Progenitor cell of endocrine pancreas (in vitro differentiated cells): ENCODE measurements around the gene PALMD. TPM values are rescaled to one million over a fixed set of nuclear protein-coding genes. Genes with fewer than 3 reads are reported as not detected.

ENCODE experiments used
- DNase-seq: peaks from one replicate; pipeline ENCODE4 v3.0.0; 2021; ENCODE audit warnings: low spot score; ENCODE audit not compliant: unreplicated experiment
- H3K27ac Mint-ChIP-seq: 2 replicates; pipeline ENCODE4 v1.8.0; 2021; ENCODE audit warnings: mild to moderate bottlenecking, moderate library complexity, mixed read lengths
- H3K27me3 Mint-ChIP-seq: 2 replicates; pipeline ENCODE4 v1.8.0; 2021; ENCODE audit warnings: mixed read lengths
- H3K36me3 Mint-ChIP-seq: 2 replicates; pipeline ENCODE4 v1.8.0; 2022; ENCODE audit warnings: mixed read lengths; ENCODE audit not compliant: insufficient read depth
- H3K4me1 Mint-ChIP-seq: 2 replicates; pipeline ENCODE4 v1.8.0; 2021; ENCODE audit warnings: low read depth, mixed read lengths
- H3K4me3 Mint-ChIP-seq: 2 replicates; pipeline ENCODE4 v1.8.0; 2021; ENCODE audit warnings: low read depth, mild to moderate bottlenecking, moderate library complexity, mixed read lengths
- H3K9me3 Mint-ChIP-seq: 2 replicates; pipeline ENCODE4 v1.8.0; 2021; ENCODE audit warnings: low read depth, mixed read lengths
- total RNA-seq: library from RNA; stranded (reverse); gene quantifications from 2 replicates; pipeline ENCODE4 v1.2.1, GENCODE V29; 2021
- TF ChIP-seq, protein P1 (sequence below): fragments of 200-600 bp; sonication (generic); IDR thresholded peaks from one replicate; pipeline ENCODE4 v1.5.0; 2021; ENCODE audit warnings: antibody characterized with exemption, mild to moderate bottlenecking; ENCODE audit not compliant: unreplicated experiment

PALMD gene
- total RNA-seq, 1 donor from 2014 or later = 4.5 TPM

GRCh38 chr1:99726407-99726806 is 80.5 kb downstream of the PALMD start:
- Mint-ChIP-seq H3K27ac (no peak overlapping the region), H3K9me3 (no peaks in the 10 kb centered on the region), H3K36me3 (peaks cover 5% of the 10 kb centered on the region), H3K27me3 (no peaks in the 10 kb centered on the region), H3K4me3 (no peak overlapping the region), H3K4me1 (no peaks in the 10 kb centered on the region)
- TF ChIP-seq, protein P1, sequence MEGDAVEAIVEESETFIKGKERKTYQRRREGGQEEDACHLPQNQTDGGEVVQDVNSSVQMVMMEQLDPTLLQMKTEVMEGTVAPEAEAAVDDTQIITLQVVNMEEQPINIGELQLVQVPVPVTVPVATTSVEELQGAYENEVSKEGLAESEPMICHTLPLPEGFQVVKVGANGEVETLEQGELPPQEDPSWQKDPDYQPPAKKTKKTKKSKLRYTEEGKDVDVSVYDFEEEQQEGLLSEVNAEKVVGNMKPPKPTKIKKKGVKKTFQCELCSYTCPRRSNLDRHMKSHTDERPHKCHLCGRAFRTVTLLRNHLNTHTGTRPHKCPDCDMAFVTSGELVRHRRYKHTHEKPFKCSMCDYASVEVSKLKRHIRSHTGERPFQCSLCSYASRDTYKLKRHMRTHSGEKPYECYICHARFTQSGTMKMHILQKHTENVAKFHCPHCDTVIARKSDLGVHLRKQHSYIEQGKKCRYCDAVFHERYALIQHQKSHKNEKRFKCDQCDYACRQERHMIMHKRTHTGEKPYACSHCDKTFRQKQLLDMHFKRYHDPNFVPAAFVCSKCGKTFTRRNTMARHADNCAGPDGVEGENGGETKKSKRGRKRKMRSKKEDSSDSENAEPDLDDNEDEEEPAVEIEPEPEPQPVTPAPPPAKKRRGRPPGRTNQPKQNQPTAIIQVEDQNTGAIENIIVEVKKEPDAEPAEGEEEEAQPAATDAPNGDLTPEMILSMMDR = no peak
- no peak for DNase-seq

- peaks cover 5% of the 10 kb centered on the region for H3K36me3 Mint-ChIP-seq
- no peak overlapping the region for H3K27ac Mint-ChIP-seq
- no peaks in the 10 kb centered on the region for H3K4me1 Mint-ChIP-seq
- DNase-seq = no peak
- H3K4me3 Mint-ChIP-seq = no peak overlapping the region
- TF ChIP-seq, protein P1 = no peak
- no peaks in the 10 kb centered on the region for H3K9me3 Mint-ChIP-seq
- no peaks in the 10 kb centered on the region for H3K27me3 Mint-ChIP-seq
Observed at GRCh38 chr1:99726818-99727217, 80.9 kb downstream of the PALMD start.

DNA sequence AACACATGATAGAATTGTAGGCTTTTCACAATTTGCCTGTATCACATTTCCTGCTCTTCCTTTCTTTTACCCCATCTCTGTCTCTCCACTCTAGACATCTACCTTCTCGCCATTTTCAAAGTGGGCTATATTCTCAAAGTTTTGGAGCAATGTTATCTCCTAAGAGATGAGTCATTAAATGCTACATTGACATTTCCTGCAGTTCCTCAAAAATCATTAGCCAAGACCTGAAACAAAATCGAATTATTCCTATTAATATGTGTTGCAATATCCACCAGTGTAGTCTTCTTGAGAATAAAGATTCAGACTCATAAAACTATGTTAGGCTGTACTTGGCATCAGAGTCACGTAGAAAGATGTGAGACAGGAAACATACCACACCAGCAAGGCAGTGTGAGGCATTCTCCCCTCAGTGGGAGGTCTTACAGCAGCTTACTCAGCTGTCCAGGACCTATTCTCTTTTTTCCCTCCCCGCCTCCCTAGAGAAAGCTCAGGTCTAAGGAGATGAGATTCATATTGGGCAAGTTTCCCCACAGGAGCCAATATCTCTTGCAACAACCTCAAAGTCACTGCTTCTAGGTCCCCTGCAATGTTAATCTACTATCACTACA is 81.8 kb downstream of the PALMD start:
- no peaks in the 10 kb centered on the region for H3K9me3 Mint-ChIP-seq
- H3K27me3 Mint-ChIP-seq = no peaks in the 10 kb centered on the region
- no peak for DNase-seq
- TF ChIP-seq, protein P1 = no peak
- no peak overlapping the region for H3K4me3 Mint-ChIP-seq
- no peak overlapping the region for H3K27ac Mint-ChIP-seq
- H3K36me3 Mint-ChIP-seq = peaks cover 5% of the 10 kb centered on the region
- no peaks in the 10 kb centered on the region for H3K4me1 Mint-ChIP-seq

DNA sequence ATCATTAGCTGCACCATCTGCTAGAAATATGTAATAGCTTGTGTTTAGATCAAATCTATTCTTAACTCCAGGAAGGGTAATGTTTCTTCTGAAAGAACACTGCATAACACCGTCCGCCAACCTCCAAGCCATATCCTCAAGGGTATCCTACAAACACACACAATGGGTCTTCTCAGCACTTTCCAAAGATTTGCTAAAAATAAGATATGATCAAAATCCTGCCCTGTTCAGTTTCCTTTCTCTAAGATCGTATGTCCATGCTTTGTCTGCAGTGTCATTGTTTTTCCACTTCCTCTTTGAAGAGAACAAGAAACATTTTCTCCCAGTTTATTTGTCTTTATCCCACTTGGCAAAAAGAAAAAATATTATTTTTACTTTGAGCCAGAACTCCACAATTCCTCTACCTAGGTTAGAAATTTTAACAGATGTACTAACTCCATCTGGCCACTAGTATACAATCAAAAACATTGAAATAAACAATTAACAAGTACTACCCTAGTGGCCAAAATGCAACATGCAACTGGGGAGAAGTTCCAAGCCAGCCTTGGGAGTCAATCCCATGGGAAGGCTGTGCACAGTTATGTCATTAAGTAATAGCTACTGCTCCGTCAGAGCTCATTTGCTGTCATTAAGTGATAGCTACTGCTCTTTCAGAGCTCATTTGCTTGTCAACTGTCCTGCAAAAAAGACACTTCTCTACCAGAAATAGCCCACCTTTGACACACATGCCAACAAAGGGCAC is 82.8 kb downstream of the PALMD start:
- TF ChIP-seq, protein P1 = peak; percentile 59
- no peak for DNase-seq
- H3K9me3 Mint-ChIP-seq = no peaks in the 10 kb centered on the region
- no peak overlapping the region for H3K4me3 Mint-ChIP-seq
- H3K27me3 Mint-ChIP-seq = no peaks in the 10 kb centered on the region
- no peaks in the 10 kb centered on the region for H3K4me1 Mint-ChIP-seq
- no peak overlapping the region for H3K27ac Mint-ChIP-seq
- H3K36me3 Mint-ChIP-seq = peaks cover 5% of the 10 kb centered on the region

GRCh38 chr1:99731384-99731783 is 85.5 kb downstream of the PALMD start:
- TF ChIP-seq, protein P1 = no peak
- Mint-ChIP-seq H3K27me3 (no peaks in the 10 kb centered on the region), H3K9me3 (no peaks in the 10 kb centered on the region), H3K36me3 (peaks cover 5% of the 10 kb centered on the region), H3K27ac (no peak overlapping the region), H3K4me3 (no peak overlapping the region), H3K4me1 (no peaks in the 10 kb centered on the region)
- no peak for DNase-seq
